Hematopoietic multipotent progenitor cell treated with erythropoietin and hydrocortisone succinate and interleukin-3 and kit ligand, for 4 days (in vitro differentiated cells): Measurements from ENCODE around the gene TSHZ2.

Source experiments
- DNase-seq: peaks from one replicate; pipeline ENCODE4 v3.0.0-alpha.2; 2015

The TSHZ2 gene

DNA sequence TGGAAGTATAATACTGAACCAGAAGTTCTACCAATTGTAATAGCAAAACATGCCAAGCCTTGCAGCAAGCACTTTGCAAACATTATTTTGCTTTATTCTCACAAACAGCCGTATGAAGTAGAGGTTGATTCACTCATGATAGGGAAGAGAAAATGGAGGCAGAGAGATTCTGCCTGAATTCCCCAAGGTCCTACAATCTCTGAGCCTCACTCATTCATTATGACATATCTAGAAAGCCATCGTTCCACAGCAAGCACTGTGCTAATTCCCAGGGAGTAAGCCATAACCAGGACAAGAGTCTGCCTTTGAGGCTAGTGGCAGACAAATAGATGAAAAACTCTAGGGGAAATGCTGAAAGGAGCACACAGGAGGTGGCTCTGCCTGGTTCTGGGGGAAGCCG, 288.0 kb downstream of the TSHZ2 start:
- no peak for DNase-seq

DNA sequence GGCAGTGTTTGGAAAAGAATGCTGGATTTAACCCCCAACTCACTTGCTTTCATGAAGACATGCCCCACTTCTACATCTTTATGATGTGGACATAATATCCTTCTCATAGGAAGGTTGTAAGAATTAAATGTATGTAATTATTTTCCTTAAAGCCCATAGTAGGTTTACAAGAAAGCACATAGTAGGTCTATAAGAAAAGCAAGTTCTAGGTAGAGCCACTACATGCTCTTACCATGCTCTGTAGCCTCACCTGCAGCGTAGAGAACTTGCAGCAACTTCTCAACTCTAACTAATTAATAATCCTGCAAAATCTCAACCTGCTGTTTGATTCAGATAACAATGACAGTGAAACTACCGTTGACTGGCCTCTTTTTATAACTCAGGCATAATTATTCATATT, 288.4 kb downstream of the TSHZ2 start:
- no peak for DNase-seq

DNA sequence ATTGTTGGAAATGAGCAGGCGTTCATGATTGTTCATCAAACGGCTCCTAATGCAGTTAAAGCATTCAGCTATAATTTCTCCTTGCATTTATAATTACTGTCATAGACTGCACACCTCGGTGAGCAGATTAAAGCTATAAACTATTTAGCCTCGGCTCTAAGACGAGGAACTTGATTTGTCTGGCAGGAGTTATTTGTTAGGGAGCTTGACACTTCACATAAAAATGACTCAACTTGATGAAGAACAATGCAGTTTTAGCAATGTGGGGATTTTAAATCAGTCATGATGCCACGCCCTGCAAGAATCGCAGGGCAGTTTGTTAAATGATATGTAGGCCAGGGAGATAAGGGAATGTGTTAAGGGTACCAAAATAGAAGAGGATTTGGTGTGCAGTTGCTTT, 290.2 kb downstream of the TSHZ2 start:
- no peak for DNase-seq

- no peak for DNase-seq
Measured at GRCh38 chr20:53263554-53264438, 291.6 kb downstream of the TSHZ2 start.

DNA sequence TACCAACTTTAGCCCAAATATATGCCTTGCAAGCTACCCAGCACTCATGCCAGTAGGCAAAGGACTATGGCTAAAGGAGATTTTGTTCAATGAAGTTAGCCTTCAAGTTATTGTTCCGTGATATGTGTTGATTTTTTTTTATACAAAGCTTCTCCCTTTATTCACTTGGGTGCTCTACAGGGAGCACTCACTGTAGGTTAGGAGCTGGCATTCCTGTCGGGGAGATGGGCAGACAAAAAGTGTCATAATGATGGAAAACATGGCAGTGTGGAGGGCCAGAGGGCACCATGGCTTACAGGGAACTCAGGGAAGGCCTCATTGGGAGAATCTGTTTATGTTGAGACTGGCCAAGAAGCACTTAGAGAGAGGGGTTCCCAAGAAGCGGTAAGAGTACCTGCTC, 292.4 kb downstream of the TSHZ2 start:
- no peak for DNase-seq

DNA sequence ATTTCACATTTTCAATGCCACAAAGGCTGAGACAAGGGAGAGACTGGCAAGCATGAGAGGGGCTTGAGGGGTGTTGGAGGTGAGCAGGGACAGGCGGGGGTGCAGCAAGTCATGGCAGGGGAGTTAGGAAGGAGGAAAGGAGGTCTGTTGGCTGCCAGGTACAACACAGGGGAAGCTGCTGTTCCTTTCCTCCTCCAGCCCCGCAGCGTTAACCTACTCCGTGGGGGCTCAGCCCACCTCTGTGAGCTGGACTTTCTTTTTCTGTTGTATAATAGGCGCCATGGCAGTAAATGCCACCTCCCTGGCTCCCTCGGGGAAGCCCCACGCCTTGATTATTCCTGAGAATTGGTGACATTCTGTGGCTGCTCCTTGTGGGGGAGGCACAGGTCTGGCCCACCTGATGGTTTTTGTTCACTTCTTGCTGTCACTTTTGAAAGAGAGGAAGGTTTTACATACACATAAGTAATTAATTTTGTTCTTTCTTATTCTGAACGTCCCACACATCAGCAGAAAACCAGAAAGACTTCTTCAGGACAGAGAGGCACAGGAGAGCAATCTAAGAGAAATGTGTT, 293.2 kb downstream of the TSHZ2 start:
- no peak for DNase-seq

- no peak for DNase-seq
Measured at GRCh38 chr20:53269380-53269779, 297.2 kb downstream of the TSHZ2 start.

DNA sequence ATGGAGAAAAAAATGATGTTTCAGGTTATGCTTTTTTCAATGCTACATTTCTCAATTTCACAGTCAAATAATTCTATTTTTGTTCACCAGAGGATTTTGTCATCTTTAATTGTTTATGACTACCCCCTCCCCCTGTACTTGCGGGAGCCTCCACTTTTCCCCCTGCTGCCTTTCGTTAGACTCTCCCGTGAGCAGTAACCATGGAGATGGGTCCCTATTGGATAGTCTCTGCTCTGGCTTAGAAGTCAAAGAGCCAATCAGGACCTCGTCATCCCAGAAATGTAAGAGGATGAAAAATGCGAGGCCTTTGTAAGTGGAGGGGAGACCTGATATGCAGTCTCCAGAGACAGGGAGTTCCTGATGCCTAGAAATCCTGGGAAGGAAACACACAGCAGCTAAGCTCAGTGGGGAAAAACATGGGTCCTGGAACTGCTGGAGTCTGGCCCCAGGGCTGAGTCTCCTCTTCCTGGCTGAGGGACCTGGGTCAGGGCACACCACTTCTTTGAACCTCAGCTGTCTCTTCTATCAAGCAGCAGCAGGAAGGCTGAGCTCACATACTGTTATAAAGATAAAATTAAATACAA, 298.7 kb downstream of the TSHZ2 start:
- DNase-seq = no peak

GRCh38 chr20:53274365-53274764, 302.2 kb downstream of the TSHZ2 start:
- DNase-seq = no peak

- DNase-seq = no peak
Measured at GRCh38 chr20:53274807-53275206, 302.6 kb downstream of the TSHZ2 start.

GRCh38 chr20:53276143-53276542, 304.0 kb downstream of the TSHZ2 start:
- no peak for DNase-seq

GRCh38 chr20:53278555-53278954, 306.4 kb downstream of the TSHZ2 start:
- no peak for DNase-seq

GRCh38 chr20:53279735-53280134, 307.6 kb downstream of the TSHZ2 start:
- no peak for DNase-seq

DNA sequence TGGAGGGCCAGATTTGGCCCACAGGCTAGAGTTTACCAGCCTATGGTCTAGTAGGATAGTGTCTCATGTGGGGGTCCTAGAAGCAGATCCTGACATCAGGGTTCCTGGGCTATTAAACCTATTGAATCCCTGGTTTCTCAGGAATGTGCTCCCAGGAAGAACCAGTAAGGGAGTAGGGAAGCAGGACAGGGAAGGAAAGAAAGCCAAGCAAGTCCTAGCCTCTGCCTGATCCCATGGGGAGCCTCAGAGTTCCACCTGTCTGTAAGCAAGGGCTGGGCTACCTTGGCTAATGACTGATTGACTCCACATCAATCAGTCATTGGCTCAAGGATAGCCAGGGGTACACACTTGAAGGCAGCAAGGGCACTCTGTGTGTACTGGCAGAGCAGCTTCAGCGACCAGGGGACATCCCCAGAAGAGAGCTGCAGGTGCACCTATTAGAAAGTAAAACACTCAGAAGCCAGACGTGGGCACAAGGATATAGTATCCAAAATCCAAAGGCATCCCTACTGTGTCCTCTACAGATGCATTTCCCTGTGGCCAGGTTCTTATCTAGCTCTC, 309.5 kb downstream of the TSHZ2 start:
- DNase-seq = no peak

DNA sequence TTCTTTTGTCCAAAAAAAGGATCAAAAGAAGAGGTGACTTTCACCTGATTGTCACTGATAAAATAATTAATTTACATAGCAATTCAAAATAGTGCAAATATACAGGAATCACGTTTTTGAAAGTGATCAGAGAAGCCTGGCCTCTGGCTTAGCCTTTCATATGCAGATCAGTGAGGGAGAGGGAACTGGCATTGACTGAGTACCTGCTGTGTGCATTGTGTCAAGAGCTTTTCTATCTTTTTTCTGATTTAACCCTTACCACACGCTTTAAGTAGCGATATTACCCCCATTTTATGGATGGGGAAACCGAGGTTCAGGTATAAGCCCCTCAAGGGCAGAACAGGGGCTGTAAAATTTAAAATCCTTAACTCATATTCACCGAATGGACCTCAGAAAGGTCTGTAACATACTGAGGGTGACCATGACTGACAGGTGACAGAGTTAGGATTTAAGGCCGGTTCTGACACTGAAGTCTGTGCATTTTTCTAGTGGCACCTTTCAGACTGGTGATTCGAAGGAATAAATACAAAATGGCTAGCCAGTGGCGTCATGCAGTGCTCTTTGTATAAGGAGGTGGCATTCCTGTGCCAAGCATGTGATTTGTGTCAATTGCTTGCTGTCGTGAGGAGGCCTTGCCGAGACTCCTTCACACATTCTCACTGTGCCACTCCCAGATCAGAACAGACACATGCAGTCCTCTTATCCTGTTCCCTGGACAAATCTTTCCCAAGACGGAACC, 310.2 kb downstream of the TSHZ2 start:
- no peak for DNase-seq

DNA sequence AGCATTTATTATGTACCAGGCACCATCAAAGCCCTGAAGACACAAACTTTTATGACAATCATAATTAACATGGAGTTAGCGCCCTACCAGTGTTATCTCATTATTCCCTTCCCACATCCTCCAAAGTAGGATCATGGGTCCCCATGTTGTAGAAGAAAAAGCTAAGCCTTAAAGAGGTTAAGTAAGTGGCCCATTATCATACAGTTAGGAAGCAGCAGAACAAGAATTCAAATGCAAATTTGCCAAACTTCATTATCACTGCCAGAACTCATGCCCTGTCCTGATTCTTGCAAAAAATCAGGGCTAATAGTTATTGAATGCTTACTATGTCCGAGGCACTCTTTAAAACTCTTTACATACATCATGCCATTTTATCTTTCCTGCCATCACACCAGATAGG, 310.9 kb downstream of the TSHZ2 start:
- DNase-seq = no peak

DNA sequence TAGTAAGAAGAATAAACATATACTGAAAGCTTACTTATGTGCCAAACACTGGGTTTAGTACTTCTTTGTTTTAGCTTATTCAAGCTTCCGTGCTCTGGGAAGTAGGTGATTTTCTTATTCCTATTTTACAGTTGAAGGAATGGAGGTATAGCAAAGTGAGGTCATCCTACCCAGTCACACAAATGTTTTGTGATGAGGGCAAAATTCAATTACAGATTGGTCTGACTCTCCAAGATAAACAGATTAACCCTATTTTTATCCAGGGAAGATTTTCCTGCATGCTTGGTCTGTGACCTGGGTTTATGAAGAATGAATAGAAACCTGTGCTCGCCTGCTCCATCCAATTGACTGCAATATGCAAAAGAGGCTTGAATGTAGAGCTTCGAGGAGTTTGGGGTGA, 311.4 kb downstream of the TSHZ2 start:
- DNase-seq = no peak

DNA sequence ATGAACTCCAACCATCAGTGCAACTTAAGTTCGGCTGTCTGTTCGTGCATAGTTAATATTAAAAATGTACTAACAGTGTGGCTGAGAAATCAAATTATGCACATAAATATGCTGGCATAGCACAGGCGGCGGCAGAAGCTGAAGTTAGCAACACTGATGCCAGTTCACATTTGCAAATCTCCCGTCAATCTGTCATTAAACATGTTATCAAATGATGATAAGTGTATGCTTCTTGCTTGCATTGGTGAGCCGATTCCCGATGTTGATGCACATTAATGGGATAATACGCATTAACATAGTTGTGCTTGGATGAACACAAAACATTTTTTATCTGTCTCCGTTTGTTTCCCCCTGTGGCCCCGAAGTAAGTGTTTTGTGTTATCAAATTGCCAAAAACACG, 312.1 kb downstream of the TSHZ2 start:
- no peak for DNase-seq

DNA sequence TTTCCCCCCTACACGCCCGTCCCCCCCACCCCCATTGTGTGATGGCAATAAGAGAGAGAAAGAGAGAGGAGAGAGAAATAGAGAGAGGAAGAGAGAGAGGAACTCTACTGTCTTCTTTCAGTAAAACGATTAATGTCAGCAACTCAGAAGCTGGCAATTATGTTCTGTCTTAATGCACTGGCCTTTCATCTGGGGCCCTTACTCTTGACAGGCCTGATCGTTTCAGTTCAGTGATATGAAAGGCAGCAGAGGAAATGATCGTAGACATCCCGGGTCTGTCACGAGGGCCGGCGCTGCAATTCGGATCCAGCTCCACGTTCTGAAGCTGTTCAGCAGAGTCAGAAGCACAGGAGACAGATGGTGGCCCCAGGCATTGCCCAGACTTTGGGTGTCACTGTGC, 312.5 kb downstream of the TSHZ2 start:
- no peak for DNase-seq

DNA sequence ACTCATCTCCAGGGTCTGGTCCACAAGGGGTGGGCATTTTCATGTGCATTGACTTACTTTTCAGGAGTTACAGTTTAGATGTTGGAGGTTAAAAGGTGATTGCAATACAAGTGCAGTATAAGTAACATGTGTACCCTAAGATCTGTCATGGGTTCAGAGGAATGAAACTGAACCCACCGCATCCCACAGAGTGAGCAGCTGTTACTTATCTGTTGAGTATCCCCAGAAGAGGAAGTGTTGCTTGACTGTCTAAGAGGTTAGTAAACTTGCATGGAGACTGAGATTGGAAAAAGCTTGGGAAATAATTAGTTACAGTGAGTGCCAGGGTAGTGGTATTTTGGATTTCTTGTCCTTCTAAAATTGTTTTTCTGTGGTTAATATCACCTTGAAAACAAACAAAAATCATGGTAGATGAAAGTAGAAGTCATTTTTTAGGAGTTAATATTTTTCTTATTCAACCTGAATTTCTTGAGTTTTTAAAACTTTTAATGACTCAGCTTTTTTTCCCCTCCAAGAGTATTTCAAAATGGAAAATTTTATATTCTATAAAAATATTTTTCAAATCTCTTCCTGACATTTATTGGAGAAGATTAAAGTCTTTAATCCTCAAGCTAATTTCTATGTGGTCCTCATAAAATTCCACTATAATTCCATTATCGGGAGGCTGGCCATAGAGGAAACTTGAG, 315.3 kb downstream of the TSHZ2 start:
- DNase-seq = no peak

DNA sequence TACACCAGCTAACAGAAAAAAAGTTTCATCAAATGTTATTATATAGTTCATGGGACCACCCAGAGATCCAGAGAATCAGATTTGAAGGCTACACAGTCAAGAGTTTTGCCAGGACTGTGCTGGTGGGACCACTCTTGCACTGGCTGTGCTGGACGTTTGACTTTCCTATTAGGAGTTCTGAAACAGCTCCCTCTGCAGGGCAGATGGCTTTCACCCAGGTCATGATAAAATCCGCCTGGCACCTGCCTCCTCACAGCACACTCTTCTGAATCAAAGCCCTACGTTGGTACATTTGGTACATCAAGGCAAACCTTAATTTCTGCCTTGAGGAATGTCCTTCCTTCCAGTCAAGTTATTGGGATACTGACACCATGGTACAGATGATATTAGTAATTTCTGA, 319.4 kb downstream of the TSHZ2 start:
- peak; percentile 17 for DNase-seq

DNA sequence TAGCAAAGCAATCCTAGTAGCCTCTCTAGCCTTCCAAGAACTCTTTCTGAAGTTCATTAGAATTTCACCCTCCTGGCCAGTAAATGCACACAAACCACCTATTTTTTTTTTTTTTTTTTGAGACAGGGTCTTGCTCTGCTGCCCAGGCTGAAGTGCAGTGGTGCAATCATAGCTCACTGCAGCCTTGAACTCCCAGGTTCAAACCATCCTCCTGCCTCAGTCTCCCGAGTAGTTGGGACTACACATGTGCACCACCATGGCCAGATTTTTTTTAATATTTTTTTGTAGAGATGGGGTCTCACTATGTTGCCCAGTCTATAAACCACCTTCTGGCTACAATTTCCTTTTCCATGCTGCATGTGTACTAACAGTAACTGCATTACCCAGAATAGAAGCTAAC, 320.2 kb downstream of the TSHZ2 start:
- DNase-seq = no peak

DNA sequence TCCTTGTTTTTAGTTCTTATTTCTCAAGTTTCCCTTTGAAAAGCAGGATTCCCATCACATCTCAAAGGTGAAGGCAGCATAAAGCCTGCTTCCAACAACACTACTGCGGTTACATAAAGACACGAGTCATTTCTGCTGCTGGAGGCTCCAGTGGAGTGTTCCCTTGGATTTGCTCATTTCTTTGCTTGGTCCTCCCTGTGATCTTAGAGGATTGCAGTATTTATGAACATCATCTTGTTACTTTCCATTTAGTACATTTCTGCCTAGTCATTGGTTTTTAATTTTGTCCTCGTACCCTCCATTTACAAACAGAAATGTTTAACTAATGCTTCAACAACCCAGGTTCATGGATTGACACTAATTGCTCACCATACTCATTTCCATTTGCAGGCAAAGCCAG, 322.6 kb downstream of the TSHZ2 start:
- no peak for DNase-seq
